HCEC 1CT (cell line): ENCODE data around the gene CDH13.

Experiments
- DNase-seq: peaks from one replicate; pipeline ENCODE4 v3.0.0-alpha.2; 2017

Gene CDH13

DNA sequence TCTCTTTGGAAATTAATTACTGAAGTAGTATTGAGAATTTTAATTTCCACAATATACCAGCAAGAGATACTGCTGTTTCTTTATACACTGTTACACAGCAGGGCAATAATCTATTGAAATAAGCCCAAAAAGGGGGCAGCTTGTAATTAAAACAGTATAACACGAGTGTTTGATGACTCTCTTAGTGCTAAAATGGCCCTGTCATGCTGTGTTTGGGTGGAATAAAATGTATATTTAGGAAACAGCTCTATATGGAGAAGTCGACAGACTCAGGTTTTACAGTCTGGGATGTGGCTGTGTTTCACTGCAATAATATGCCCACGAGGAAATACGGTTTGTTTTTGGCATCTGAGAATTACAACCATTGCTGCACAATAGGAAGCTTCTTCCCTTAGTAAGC is 643.3 kb downstream of the CDH13 start:
- DNase-seq = no peak

DNA sequence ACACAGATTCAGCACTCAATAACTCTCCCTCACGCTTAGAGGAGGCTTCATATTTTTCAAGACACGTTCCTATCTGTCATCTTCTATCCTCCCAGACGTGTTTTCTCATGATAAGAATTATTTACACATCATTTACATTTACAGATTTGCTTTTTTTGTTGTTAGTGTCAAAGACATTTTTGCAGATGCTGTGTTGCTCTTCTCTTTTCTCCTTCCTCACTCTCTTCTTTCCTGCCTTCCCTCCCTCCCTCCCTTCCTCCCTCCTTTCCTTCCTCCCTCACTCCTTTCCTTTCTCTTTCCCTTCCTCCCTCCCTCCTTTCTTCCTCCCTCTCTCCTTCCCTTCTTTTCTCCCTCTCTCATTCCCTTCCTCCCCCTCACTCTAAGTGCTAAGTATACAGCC is 643.9 kb downstream of the CDH13 start:
- no peak for DNase-seq

DNA sequence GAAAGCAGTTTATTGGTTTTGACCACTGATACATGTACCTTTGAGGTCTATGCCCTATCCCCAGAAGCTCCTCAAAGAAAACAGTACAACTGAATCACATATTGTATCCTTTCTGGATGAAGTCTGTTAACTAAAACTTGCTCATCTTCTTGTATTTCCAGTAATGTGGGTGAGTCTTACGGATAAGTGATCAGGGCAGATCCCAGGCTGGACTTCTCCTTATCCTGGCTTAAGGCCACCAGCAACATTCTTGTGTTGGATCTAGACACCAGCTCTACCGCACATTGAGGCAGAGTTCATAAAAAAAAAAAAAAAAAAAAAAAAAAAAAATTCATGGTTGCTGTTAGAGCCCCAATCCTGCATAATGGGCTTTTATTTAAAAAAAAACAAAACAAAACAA is 644.4 kb downstream of the CDH13 start:
- DNase-seq = no peak

DNA sequence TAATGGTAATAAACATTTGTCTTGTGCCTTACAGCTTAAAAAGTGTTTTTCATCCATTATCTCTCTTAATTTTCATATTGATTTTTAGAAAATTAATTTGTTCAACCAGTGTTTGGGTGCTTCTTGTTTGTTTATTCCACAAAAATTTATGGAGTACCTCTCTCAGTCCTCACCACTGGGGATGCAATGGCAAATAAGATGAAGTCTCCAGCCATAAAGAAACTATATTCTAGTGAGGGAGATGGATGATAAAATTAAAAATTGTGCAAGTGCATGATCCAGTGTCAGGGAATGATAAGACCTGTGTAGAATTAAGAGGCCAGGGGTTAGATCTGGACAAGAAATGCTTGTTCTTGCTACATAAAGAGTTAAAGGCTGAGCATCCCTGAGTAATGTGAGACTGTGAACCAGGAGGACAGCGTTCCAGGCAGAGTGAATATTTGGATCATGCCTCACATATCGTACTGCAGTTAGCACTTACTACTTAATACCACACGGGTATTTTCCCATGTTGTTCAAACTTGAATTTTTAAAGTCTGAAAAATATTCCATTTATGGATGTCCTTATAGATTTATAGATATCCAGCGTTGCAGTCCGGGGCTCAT is 645.3 kb downstream of the CDH13 start:
- DNase-seq = peak; percentile 7

DNA sequence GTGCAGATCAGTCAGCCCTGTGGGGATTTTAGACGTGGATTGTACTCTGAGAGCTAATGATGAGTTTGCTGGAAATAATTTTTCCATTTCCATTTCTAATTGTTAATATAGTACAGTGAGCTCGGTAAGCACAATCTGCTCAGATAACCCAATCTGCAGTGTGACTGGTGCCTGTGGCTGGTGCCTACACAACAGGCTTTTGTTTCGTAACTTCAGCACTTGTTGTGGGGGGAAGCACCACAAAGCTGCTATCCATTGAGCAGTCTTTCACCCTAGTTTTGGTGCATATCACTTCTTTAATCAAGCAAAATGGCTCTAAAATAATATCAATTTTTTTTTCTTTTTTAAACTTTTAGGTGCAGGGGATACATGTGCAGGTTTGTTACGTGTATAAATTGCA is 646.1 kb downstream of the CDH13 start:
- DNase-seq = no peak

DNA sequence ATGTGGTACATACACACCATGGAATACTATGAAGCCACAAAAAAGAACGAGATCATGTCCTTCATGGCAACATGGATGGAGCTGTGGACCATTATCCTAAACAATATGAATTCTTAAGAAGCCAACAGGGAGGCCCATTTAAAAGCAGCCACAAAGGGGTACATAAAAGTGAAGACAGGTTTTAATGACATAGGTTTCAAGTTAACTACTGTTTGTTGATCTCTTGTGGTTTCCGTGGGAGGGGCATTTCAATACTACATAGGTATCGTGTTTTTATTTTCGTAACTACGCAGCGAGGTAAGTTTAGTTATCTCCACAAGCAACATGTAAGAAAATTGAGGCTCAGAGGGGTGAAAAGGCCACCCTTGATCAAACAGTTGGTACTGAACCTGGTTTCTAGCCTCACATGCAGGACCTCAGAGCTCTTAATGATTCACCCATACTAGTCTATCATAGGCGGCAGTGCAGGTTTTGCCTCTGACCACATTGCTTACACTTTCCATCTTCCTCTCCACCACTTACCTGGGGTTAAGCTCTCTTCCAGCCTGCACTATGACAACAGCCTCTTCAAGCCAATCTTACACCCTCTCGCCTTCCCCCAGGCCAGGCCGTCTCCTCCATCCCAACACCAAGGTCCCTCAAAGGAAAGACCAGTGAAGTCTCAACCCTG is 646.9 kb downstream of the CDH13 start:
- DNase-seq = no peak

DNA sequence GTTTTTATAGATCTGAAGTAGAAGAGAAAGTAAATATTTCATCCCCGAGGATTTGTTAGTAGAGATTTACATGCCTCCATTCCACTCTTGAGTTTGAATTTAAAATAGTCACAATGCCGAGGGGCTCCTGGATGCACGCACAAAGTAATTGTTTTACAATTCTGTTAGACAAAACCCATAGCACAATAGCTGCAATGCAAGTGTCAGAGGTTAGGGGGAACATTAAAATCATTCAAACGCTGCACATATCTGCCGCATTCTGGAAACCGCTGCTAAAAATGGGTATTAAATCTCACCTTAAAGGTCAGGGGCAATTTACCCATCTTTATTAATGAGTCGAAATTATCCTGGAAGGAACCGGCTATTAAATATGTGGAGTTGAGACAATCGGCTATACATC is 652.5 kb downstream of the CDH13 start:
- no peak for DNase-seq

DNA sequence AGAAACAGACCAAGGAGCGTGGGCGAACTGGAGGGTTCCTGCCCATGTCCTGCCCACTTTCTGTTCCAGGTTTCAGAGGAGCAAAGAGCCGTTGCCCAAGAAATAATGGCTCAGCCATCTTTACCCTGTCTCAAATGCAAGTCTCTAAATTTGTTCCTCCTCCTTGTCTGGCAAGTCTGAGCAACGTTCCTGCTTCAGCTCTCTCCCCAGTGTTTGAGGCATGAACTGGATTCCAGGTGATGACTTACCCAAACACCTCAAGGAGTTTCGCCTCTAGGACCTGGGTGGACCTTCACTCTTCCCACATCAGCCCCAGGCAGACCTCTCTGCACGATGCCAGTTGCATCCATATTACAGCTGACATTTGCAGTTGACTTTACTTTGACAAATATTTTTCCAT is 659.2 kb downstream of the CDH13 start:
- no peak for DNase-seq

DNA sequence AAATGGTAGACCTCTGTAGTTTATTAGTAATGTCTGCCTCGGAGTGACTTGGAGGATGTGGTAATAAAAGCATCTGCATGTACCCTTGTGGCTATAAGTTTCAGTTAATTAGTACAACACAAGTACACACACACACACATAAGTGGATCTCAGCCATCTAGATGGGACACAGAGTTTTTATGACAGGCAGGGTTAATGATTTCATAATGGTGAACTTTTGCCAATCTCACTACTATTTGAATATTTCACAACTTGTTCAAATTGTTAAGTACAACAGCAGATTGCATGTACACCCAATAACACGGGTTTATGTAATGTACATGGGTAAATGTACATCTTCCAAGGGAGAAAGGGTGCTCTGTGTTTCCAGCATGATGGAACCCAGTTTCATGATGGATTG is 669.7 kb downstream of the CDH13 start:
- DNase-seq = no peak

DNA sequence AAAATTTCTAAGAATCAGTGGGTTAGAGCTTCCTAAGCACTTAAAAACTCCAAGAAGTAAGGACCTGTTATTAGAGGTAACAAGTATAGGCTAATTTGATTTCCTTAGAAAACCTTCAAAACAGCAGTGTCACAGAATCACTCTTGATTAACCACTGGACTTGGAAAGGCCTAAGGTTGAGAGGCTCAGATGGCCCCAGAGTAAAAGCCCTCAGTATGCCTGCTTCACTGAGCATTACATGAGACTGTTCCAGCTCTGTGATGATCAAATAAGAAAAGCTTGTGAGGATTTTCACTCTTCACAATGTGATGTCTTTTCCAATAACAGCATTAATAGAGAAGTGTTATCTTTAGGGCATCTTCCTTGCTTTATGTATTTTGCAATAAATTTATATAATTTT is 671.8 kb downstream of the CDH13 start:
- DNase-seq = no peak

DNA sequence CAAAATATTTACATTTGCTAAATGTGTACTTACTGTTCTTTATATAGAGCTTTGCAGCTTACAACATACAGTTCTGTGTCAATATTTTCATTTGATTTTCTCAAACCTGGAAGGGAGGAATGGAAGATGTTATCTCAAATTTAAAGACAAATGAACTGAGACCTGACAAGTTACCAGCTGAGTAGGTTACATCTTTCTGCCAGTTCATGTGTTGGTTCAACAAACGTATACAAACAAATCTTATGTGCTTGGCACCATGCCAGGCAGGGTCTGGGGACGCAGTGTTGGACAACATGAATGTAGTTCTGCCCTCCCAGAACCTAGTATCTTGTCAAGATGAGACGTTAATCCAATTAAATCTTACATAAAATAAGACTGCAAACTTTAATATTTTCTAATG is 673.6 kb downstream of the CDH13 start:
- DNase-seq = no peak

DNA sequence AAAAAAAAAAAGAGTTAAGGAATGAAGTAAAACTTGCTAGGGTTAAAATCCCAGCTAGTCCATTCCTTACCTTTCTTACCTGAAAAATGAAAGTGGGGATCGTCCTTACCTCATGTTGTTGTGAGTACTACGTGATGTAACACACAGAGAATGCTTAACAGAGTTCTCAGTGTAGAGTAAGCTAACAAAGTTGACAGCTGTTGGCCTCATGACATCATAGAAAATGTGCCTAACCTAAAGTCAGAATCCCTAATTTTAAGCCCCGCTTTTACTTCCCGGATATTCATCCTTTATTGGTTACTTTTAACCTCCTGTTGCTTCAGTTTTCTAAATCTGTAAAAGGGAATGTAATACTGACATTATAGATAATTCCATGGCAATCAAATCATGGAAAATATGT is 675.2 kb downstream of the CDH13 start:
- peak; percentile 42 for DNase-seq

DNA sequence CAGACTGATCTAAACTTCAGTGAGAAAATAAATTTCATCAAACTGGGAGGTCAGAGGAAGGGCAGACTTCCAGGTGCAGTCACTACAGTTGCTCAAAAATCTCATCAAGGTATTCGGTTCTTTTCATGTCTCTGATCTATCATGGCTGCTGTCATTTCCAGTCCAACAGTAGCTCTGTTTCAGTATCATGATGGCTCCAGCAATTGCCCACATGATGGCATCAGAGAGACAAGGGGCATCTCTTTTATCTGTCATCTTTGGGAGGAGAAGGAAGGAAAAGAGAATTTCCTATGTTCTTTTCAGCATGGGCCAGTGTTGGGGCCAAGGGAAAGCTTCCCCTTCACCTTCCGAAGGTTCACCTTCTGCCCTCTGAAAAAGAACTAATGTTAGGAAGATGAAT is 676.1 kb downstream of the CDH13 start:
- no peak for DNase-seq

DNA sequence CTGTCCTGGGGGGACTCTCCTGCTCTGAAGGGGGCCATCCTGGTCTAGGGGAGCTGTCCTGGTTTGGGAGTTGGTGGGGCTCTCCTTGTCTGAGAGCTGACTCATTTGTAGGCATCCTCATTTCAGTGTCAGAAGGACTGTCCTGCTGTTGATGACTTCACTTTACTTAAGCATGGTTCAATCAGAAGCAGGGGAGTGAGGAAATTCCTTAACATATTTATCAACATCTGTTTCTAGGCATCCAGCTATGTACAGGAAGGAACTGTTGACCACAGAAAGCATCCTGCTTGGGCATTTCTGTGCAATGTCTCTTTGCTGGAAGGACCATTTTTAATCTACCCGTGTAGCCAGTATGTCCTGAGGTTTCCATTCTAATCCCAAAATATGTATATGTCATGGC is 678.3 kb downstream of the CDH13 start:
- peak; percentile 94 for DNase-seq

DNA sequence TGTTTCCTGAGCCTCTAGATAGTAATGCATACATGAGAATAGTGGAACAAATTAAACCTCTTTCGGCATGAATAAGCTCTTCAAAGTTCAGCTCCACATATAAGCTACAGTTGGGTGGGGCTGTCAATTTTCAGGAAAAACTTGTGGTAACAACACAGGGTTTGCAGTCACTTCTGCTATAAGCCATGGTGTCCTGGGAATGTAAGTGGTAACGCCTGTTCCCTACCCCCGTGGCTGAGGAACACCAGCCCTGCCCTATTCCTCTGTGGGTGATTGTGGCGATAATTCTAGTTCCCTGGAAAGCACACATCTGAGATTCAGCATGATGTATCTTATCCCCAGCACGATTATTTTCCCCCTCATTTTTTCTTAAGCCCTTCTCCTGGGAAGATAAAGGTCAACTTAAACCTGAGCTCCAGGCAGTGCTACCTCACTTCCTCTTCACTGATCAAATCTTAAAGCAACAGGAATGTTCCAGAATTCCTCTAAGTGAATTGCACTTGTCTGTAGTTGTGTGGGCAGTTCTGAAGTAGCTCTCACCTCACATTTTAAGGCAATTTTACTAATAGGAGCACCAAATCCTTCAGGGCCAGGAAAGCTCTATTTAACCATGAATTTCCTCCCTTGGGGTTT is 680.3 kb downstream of the CDH13 start:
- DNase-seq = no peak

DNA sequence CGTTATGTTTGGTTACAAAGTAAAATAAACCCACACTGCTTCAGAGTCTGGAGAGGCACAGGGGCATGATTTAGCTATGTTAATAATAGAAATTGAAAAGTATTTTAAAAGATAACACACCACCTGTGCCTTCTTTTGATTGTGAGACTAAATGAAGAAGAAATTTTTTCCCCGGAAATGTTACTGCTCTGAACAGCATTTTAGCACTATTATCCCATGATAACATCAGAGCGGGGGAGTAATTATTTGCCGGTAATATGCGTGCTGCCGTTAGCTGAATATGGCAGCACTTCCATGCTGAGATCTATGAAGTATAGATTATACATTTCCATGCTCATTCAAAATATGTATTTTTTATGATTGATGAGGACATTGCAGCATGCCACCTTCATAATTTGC is 680.8 kb downstream of the CDH13 start:
- DNase-seq = no peak

DNA sequence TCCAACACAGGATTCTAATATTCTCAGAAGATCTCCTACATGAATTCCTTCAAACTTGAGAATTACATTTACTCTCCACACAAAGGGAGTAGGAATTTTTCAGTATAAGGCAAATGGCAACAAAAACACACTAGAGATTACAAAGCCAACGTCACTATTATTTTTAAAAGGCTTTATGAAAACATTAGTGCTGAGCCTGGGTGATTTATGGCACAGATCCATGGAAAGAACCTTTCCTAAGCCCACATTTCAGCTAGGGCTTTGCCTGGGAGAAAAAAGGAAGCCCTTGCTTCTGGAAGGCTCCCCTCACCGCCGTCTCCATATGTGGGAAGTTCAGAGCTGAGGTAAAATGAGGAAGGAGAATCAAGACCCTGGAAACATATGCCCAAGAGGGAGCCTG is 681.6 kb downstream of the CDH13 start:
- DNase-seq = no peak

DNA sequence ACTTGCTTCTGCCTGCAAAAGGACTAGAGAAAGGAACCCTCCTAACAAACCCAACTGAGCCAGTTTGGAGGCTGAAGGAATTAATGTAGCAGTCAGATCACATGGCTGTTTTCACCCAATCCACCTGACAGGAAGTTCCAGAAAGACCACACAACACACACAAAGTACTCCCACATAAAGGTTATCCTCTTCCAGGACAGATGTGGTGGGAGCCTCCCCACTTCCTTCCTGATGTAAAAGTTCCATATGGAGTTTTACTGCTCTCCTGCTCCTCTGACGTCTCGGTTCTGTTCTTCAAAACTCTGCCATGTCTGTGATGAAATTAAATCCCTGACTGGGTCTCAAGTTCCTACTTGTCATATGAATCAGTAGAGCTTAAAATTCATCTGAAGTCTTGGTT is 684.0 kb downstream of the CDH13 start:
- no peak for DNase-seq

DNA sequence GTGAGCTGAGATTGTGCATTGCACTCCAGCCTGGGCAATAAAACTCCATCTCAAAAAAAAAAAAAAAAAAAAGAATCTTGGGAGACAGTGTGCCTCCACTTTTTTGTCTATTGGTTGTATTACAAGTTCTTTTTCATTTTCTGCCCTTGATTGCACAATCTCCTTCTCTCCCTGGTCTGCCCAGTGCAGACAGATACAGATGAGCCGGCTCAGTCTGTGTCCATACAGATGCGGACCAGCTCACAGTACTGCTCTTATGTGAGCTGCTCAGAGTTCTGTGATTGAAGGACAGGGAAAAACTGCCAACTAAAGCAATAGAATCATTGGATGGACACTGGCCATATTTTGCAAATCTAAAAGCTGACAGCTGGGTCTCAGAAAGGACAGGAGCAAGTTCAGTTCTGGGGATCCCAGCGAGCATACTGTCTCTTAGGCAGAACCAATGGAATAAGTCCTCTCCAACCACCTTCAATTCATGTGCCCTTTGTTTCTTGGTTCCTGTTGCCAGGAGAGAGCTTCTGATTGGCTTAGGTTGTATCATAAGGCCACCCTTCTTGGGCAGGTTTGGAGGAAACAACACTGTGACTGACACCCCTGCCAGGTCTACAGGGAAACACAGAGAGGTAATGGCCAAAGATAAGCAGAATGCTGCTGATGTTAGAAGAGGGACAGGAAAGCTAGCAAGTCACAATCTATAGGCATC is 685.4 kb downstream of the CDH13 start:
- DNase-seq = no peak

DNA sequence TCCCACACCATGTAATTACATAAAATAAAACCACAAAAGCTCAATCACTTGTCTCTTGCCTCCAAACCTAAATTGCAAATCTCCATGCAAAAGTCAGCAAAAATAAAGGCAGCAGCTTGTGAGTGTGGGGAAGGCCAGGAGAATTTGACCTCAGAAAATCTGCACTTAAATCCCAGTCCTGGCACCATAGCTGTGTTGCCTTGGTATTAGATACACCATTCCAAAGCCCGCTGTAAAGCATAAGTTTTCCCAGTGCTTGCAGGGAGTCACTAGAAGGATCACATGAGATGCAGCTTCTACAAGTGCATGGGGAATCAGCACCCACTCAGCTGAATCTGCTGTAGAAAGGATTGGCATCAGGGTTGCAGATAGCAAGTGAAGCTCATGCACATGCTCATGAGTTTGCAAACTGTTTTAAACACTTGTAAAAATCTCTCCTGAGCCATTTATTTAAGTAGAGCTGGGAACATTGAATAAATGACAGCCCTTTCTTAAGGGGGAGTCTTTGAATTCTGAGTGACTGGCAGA is 686.0 kb downstream of the CDH13 start:
- DNase-seq = no peak

DNA sequence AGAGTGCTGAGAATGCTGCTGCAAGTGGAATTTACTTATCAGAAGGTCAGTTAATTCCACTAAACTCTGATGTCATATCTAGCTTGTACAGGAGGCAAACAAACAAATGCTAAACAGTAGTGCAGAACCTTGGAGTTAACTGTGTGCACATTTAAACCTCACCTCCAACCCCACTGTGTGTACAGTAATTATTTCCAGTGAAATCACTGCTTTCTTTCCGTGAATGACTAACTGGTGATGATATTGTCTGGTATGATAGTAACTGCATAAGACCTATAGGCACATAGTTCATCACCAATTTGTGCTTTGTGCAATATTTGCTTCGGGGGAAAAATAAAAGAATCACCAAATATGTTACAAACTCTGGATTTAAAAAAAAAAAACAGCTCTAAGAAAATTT is 688.5 kb downstream of the CDH13 start:
- peak; percentile 58 for DNase-seq

DNA sequence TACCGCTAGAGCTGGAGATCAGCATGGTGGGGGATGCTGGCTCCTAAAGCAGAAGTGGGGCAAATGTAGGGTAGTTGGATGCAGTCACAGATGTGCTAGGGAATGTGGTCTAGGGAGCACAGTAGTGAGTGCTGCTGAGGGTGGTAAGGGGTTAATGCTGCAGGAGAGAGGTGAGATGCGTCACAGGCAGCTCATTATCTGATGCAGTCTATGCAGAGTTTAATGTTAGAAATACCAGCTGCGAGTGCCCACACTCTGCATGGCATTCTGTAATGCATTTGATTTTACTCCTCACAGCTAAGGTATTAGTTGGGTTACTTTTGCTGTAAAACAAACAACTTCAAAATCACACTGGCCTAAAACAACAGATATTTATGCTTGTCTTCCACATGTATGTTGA is 689.7 kb downstream of the CDH13 start:
- no peak for DNase-seq

DNA sequence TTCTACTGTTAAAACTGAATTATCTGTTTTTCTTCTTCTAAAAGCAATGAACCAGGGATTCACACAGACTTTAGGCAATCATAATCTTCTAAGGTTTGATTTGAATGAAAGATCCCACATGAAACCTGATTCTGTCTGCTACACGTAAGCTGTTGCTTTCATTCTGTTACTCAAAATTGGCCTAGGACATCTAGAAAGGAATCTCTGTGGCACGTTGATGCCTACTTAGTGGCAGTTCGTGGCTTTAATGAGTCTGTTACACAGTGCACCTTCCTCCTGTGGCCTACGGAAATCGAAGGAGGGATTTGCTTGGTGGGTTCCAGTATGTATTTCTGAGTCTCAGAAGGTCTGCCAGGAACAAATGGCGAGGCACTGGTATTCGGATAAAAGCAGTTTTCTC is 691.6 kb downstream of the CDH13 start:
- no peak for DNase-seq

DNA sequence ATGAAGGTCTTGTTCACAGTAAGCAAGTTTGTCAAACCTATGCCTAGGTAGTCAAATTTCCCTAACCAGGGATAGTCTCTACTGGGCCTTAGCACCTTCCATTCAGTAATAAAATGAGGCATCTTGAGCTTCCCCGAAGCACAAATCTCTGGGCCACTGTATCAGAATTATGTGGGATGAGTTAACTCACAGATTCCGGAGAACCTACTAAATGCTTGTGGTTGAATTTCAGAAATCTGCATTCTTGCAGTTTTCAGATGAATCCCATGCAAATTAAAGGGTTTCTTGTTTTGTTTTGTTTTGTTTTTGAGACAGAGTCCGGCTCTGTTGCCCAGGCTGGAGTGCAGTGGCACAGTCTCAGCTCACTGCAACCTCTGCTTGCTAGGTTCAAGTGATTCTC is 702.2 kb downstream of the CDH13 start:
- DNase-seq = no peak
